ENCODE measurements around the gene S100A16.
"Not testable (repeated sequence)": the region's sequence is repeated elsewhere in the genome, so short reads cannot be mapped to it uniquely, and the experiment has no call there.

The S100A16 gene, protein sequence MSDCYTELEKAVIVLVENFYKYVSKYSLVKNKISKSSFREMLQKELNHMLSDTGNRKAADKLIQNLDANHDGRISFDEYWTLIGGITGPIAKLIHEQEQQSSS

DNA sequence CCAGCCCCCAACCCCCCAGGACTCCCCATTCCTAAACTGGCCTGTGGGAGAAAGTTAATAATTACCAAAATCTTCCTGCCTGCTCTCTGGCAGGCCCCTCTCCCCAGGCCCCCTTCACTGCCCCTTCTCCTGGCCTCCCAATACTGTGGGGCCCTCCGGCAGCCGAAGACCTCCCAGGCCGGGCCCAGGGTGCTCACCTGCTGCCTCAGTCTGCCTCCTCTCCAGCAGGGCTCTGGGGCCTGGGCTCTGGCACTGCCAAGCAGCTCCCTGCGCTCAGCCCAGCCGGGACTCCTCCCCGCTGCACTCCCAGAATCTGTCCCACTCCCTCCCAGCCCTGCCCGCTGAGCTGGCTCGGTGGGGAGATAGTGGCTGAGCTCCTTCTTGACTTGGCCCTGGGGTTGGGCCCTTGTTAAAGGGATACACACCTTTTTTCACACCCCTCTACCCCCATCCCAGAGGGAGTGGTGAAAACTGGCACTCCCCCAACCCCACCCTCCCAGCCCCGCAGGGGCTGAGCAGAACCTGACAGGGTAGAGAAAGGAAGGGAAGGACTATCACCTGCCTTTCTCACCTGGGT, at the start of gene S100A16:
TSS of gene S100A16 (minus strand) at position 383 of the 577 bp plus-strand sequence. CDS start 4,986 bp downstream, outside the sequence.
- peak; percentile 83 for DNase-seq (ENCODE audit: low read depth)

DNA sequence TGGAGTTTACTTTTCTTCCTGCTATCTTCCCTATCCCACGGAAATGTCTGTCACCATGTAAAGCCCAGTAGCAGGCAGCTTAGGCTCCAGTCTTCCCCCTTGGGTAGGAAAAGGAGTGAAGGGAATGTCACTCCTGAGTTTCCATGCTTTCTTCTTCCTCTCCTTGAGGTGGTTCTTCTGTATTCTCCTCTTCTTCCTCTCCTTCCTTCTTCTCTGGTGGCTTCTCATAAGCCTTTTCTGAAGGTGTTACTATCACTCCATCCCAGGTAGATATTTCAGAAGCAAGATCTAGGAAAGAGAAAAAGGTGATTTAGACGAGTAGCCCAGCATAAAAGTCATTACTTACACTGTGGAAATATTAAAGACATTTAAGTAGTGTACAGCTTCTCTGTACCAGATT, 49.3 kb upstream of the S100A16 start:
- DNase-seq (ENCODE audit: low read depth): no peak

DNA sequence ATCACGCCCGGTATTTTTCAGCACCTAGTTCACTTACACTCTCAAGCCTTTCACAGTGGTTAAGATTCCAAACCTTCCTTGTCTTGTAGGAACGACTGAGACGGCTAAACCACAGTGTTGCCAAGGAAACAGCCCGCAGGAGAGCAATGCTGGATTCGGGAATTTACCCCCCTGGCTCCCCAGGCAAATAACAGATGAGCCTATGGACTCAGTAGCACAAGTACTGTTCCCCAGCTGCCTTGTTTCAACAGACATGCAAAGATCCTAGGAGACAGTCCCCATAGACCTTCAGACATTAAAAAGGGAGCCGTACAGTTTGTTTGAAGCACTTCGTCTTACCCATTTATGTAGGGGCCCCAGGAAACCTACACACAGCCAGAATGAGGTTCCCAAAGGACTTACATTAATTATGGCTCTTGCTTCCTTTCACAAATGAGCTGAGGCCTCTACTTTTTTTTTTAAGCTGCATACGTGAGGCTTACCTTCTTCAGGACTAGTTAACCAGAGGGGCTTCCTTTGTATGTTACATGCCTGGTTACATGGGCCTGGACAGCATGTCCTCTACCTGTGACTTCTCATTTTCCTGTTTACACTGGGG, 48.3 kb upstream of the S100A16 start:
- peak; percentile 28 for DNase-seq (ENCODE audit: low read depth)

- DNase-seq (ENCODE audit: low read depth): no peak
Observed at GRCh38 chr1:153659656-153660055, 46.7 kb upstream of the S100A16 start.

DNA sequence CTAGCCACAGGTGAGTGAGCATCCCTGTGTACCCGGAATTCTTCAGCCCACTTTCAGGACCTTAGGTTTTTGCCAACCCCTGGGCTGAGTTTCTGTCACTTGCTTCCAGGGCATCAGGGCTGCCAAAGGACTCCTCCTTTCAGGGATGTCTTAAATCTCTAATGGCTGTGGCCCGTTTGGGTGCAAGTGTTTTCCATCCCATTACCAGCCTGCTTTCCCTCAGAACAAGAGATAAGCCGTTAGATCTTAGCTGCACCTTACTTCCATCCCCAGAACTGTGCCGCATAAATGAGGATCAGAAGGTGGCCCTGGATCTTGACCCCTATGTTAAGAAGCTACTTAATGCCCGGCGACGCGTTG, 46.2 kb upstream of the S100A16 start:
- no peak for DNase-seq (ENCODE audit: low read depth)

- peak; percentile 89 for DNase-seq (ENCODE audit: low read depth)
Observed at GRCh38 chr1:153658400-153659174, 45.6 kb upstream of the S100A16 start, which contains the start of gene SNAPIN. Gene SNAPIN (plus strand): TSS chr1:153658703. CDS start chr1:153658744, 41 bp downstream.

DNA sequence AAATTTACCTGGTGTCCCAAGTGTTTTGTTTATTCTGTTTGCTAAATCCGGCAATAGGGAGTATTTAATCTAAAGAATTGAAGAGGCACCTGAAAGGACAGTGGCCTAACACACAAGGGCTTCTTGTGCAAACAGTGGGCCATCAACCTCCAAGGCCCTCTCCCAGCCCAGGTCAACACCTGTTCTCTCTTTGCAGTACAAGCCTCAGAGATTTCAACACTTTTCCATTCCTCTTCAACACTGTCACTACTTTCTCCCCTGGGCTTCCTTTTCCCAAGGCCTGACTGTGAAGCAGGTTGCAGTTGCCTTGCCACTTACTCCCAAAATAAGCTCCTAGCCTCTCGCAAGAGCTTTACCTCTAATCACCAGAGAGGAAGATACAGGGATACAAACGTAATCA, 42.4 kb upstream of the S100A16 start:
- no peak for DNase-seq (ENCODE audit: low read depth)

- peak; percentile 74 for DNase-seq (ENCODE audit: low read depth)
Observed at GRCh38 chr1:153652805-153653500, 40.0 kb upstream of the S100A16 start.

DNA sequence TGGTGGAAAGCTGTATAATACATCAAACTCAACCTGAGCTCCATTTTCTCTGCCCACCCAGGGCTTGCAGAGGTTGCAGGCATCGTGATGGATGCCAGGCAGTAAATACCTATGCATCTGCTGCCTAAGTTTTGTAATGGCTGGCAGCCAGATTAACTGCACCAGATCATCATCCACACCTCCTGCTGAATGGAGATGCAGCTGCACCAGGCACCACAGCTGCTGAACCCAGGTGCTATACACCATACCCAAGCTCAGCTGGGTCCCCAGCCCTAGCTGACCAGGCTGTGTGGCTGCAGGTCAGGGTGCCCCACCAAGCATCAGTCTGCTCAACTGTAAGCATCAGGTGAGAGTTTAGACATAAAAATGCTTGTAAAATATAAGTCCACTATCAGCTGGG, 38.8 kb upstream of the S100A16 start:
- DNase-seq (ENCODE audit: low read depth): no peak

- no peak for DNase-seq (ENCODE audit: low read depth)
Observed at GRCh38 chr1:153649863-153650235, 36.9 kb upstream of the S100A16 start.

GRCh38 chr1:153649137-153649862, 36.4 kb upstream of the S100A16 start:
- DNase-seq (ENCODE audit: low read depth): no peak

DNA sequence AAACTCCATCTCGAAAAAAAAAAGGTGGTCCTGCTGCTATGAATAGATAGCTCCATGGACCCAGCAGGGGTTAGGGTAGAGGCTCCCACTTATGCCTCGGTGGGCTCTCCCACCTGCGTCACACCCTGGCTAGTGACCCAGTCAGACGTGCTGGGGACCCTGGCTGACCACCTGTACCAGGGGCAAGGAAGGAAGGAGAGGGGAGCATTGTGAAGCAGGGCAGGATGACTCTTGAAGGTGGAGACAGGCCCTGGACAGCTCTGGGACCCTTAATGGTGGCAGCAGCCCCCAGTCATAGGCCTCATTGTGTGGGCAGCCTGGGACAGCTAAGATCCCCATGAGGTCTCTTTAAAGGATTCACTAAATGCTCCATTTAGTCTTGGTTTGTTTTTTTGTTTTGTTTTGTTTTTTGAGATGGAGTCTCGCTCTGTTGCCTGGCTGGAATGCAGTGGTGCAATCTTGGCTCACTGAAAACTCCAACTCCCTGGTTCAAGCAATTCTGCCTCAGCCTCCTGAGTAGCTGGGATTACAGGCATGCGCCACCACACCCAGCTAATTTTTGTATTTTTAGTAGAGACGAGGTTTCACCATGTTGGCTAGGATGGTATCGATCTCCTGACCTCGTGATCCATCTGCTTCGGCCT, 35.2 kb upstream of the S100A16 start:
- no peak for DNase-seq (ENCODE audit: low read depth)

DNA sequence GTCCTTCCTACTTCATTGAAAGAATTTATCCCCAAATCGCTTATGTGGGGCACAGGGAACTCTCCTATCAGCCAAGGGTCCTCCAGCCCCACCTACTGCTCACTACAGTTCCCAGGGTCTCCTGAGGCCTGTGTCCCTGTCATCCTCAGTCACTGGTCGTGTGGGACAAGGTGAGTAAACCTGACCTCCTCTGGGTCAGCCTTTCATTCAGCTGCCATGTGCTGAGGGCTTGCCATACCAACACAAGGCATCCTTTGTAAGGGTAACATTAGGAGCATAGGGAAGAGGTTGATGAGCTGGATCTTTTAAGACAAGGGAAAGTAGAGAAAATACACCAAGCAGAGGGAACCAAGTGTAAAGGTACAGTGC, 34.4 kb upstream of the S100A16 start:
- peak; percentile 10 for DNase-seq (ENCODE audit: low read depth)

DNA sequence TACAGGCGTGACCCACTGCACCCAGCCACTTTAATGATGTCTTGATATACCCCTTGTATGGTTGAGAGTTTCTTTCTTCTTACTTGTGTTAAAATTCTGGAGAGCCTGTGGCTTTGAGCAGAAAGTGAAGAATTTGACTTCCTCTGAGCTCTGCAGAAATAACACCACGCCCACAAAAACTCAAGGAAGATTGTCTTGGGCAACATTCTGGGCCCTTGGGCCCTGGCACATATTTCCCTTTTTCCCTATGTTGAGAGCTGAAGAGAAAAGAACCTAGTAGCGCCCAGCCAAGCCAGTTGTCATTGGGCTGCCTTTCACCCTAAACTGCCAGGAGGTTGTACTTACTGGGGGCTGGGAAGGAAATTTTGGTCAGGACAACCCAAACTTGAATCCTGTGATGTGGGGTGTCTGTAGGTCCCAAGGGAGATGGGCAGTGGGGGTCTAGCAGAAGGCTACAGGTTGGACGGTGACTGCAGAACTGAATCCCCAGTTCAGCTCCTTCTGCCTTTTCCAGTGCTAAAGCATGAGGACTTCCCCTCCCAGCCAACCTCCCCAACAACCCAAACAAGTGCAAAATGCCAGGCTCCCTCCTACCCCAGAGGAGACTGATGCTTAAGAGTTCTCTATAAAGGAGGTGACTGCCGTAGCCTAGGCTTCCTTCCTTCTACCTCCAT, 33.9 kb upstream of the S100A16 start:
- DNase-seq (ENCODE audit: low read depth): no peak

DNA sequence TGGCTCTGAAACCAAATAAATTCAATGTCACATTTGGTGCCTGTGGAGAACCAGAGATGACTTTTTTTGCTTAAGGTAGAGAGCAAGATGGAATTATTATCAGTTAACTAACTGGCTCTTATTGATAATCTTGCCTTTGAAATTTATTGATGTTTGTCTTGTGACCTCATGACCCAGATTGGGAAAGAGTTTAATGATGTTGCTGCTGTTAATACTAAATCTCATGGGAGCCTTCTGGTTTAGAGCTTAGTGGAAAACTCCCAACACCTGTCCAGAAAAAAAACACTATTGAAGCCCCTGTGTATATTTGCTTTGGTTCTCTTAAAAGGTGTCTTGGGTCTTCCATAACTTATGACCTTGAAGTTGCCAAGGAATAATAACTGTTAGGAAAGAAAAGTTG, 30.9 kb upstream of the S100A16 start:
- no peak for DNase-seq (ENCODE audit: low read depth)

DNA sequence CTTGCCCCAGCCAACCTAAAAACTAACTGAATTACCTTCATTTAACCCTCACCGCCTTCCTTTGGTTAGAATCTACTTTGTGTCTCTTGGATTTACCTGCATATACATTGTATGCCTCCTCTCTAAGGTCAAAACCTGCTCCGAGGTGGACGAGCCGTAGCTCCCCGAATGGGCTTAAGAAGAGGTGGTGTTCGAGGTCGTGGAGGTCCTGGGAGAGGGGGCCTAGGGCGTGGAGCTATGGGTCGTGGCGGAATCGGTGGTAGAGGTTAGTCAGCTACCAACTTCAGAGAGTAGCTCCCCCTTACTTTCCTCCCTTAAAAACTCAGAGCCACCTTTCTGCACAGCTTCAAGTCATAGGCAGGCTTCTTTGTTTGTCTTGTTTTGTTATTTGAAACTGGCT, 30.2 kb upstream of the S100A16 start:
- no peak for DNase-seq (ENCODE audit: low read depth)

DNA sequence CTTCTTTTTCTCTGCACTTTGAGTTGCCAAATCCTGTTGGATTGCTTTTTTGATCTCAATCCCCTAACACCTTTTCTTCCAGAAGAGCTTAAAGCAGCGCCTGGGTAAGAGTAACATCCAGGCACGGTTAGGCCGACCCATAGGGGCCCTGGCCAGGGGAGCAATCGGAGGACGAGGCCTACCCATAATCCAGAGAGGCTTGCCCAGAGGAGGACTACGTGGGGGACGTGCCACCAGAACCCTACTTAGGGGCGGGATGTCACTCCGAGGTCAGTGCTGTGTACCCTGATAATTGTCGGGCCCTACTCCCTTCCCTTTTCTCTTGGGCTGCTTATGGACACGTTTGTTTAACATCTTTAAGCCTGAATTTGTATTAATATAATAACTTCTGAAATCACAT, 29.2 kb upstream of the S100A16 start:
- DNase-seq (ENCODE audit: low read depth): no peak

- no peak for DNase-seq (ENCODE audit: low read depth)
Observed at GRCh38 chr1:153640861-153641260, 27.9 kb upstream of the S100A16 start.

- DNase-seq (ENCODE audit: low read depth): not testable (repeated sequence)
Observed at GRCh38 chr1:153640213-153640612, 27.3 kb upstream of the S100A16 start.

GRCh38 chr1:153639280-153639679, 26.3 kb upstream of the S100A16 start:
- DNase-seq (ENCODE audit: low read depth): no peak

DNA sequence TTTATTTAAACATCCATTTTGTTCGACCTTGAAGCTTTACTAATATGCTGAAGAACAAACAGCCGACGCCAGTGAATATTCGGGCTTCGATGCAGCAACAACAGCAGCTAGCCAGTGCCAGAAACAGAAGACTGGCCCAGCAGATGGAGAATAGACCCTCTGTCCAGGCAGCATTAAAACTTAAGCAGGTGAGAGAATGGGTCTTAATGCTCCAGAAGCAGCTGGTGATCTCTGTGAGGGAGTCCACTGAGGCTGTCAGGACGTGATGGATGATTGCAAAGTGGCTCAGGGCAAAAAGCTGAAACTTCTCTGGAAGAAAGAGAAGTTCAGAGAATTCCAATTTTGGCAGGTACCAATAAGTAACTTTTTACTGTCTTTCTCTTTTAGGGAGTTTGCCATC, 25.3 kb upstream of the S100A16 start:
- DNase-seq (ENCODE audit: low read depth): no peak

All from EH (cell line).